Testis (tissue), 2 donors: ENCODE measurements around the gene MYLIP.

Experiments used
- POLR2A ChIP-seq: fragments of 450-650 bp; IDR thresholded peaks from one replicate; pipeline ENCODE4 v1.6.1; 2017; ENCODE audit warnings: antibody characterized with exemption, mild to moderate bottlenecking, moderate library complexity
- TF ChIP-seq, protein P1 (sequence below), 3 experiments: fragments of 450-650 bp in 2 of 3; fragments of 200-600 bp in 1 of 3; sonication (generic) in 1 of 3; IDR thresholded peaks; one replicate each; pipeline ENCODE4 v1.5.1; 2016 to 2019; ENCODE audit warnings: antibody characterized with exemption in 3 of 3, mild to moderate bottlenecking in 2 of 3, moderate library complexity in 1 of 3

DNA sequence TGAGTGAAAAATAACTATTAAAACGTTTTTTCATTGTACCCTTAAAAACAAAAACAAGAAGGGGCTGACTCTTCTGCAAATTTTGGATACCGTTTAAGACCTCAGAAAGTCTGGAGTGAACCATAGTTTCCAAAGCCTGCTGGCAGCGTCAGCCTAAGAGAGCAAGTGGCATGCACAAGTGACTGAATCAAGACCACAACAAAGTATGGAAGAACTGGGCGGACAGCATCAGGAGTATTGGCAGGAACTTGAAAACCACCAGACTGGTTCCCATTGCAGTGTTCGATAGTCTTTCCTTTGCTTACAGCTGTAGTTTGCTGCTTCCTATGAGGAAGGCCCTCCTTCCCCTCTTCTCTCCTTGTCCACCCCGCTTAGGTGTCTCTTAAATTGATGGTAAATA, 33.7 kb upstream of the MYLIP start:
- TF ChIP-seq POLR2A: no peak
- TF ChIP-seq, protein P1, sequence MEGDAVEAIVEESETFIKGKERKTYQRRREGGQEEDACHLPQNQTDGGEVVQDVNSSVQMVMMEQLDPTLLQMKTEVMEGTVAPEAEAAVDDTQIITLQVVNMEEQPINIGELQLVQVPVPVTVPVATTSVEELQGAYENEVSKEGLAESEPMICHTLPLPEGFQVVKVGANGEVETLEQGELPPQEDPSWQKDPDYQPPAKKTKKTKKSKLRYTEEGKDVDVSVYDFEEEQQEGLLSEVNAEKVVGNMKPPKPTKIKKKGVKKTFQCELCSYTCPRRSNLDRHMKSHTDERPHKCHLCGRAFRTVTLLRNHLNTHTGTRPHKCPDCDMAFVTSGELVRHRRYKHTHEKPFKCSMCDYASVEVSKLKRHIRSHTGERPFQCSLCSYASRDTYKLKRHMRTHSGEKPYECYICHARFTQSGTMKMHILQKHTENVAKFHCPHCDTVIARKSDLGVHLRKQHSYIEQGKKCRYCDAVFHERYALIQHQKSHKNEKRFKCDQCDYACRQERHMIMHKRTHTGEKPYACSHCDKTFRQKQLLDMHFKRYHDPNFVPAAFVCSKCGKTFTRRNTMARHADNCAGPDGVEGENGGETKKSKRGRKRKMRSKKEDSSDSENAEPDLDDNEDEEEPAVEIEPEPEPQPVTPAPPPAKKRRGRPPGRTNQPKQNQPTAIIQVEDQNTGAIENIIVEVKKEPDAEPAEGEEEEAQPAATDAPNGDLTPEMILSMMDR (IDR thresholded peaks at IDR 0.05): no peak
